ENCODE measurements around the gene GHDC.

DNA sequence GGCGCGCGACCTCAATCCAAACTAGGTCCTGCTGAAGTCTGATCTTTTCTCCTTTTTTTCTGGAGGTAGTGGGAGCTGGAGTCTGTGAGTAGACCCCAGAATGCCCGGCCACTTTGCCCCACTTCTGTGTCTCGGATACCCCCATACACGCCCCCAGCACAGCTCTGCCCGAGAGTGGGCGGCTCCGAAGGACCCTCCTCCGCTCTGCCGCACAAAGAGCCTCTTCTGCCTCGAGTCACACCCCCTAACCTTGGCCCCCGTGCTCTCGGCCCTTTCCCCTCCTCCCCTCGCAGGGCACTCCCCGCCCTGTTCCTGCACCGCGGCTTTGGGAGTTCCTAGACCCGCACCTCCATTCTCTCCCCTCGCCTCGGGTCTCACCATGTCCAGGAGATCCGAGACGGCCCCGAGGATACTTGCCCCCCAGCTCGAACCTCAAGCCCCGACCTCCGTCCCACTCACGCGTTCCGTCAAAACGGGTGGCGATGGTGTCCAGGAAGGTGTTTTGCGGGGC is 13.8 kb downstream of the GHDC start:
- TF ChIP-seq CTCF (IDR thresholded peaks at IDR 0.05 in 8 of 11, conservative IDR thresholded peaks at IDR 0.05 in 3 of 11) (no peak), POLR2AphosphoS5 (IDR thresholded peaks at IDR 0.05) (no peak)
